Prostate gland (tissue), 2 donors: Measurements from ENCODE around the gene MIER2. TPM values are rescaled to one million over a fixed set of nuclear protein-coding genes. Genes with fewer than 3 reads are reported as not detected.

ENCODE experiments used
- DNase-seq: peaks from one replicate; pipeline ENCODE4 v3.0.0-alpha.2; 2019; ENCODE audit warnings: low spot score
- H3K27ac ChIP-seq, 2 donors: fragments of 200-600 bp; sonication (generic); 2 replicates each; pipeline ENCODE4 v1.5.1; 2017 to 2019
- H3K27me3 ChIP-seq: fragments of 200-600 bp; sonication (generic); replicated peaks from 2 replicates; pipeline ENCODE4 v1.5.1; 2019; ENCODE audit not compliant: insufficient read depth
- H3K36me3 ChIP-seq, 2 donors: fragments of 200-600 bp; sonication (generic); 1 replicate in 1 of 2; 2 replicates in 1 of 2; pipeline versions ENCODE4 v1.5.1 to v1.8.1; 2017 to 2019
- H3K4me1 ChIP-seq: fragments of 200-600 bp; sonication (generic); replicated peaks from 2 replicates; pipeline ENCODE4 v1.5.1; 2019
- H3K4me3 ChIP-seq, 2 donors: fragments of 200-600 bp; sonication (generic); 2 replicates each; pipeline ENCODE4 v1.5.1; 2017 to 2019
- H3K9me3 ChIP-seq: fragments of 200-600 bp; sonication (generic); 2 replicates; pipeline ENCODE4 v1.5.1; 2017
- CTCF ChIP-seq, 4 experiments: fragments of 200-600 bp in 2 of 4; fragments of 450-650 bp in 2 of 4; sonication (generic) in 2 of 4; IDR thresholded peaks; 1 replicate in 3 of 4; 2 replicates in 1 of 4; pipeline ENCODE4 v1.5.1; 2016 to 2019; ENCODE audit warnings: antibody characterized with exemption in 4 of 4, mild to moderate bottlenecking in 2 of 4, moderate library complexity in 2 of 4
- POLR2A ChIP-seq: fragments of 450-650 bp; IDR thresholded peaks from one replicate; pipeline ENCODE4 v1.6.1; 2016; ENCODE audit warnings: antibody characterized with exemption, mild to moderate bottlenecking
- POLR2AphosphoS5 ChIP-seq: sonication (generic); formaldehyde crosslinking; IDR thresholded peaks from one replicate; pipeline ENCODE4 v1.6.1; 2017; ENCODE audit warnings: antibody characterized with exemption
- WGBS: methylation state at CpG from one replicate; pipeline ENCODE4 v1.1.5; 2018; 5-methylcytosine and 5-hydroxymethylcytosine counted together
- intact Hi-C: fragments of 100-400 bp; cut with DNase I; formaldehyde crosslinking; loops from one replicate; pipeline ENCODE4 v1.14.2; 2022
- total RNA-seq, 2 donors: library from RNA; depleted of rRNA; stranded (reverse); fragments of >200 nt; gene quantifications; one replicate each; pipeline ENCODE4 v1.1.0, GENCODE V29; 2016

MIER2 gene
- total RNA-seq, 2 donors from 2014 or later = 16.9 to 37.1 TPM

GRCh38 chr19:292951-293350, 51.6 kb downstream of the MIER2 start:
- H3K27ac ChIP-seq = no peak overlapping the region
- WGBS = 91% methylated on average over 4 of the region's 4 CpGs
- no peak overlapping the region for H3K4me3 ChIP-seq
- DNase-seq = no peak
- intact Hi-C loops = no loop called here
- H3K36me3 ChIP-seq = no peaks in the 10 kb centered on the region
- no peaks in the 10 kb centered on the region for H3K9me3 ChIP-seq
- TF ChIP-seq POLR2AphosphoS5 (no peak), CTCF (IDR thresholded peaks at IDR 0.05) (no peak), POLR2A (no peak)
- H3K4me1 ChIP-seq = peaks cover 9% of the 10 kb centered on the region
- no peaks in the 10 kb centered on the region for H3K27me3 ChIP-seq

DNA sequence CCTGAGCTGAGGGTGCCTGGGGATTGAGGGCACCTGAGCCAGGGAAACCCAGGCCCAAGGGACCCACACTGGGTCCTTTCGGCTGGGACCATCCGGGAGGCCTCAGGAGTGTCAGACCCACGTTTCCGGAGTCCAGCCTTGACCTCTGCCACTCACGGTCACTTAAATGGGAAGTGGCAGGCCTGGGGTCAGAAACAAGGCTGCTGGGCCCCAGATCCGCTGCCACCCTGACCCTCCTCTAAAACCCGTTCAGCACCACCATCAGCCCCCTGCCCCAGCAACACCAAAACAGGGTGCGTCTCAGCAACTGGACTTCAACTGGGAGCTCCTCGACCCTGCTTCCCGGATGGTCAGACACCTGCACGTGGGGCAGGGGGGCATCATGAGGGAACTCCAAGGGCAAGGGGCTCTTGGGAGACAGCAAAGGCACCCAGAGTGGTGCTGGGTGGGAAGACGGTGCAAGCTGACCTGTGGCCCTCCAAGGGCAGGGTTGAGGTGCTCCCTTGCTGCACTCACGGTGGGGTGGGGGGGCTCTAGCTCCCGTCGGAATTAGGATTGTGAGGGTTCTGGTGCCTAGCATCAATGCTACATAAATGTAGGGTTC, 52.2 kb downstream of the MIER2 start:
- no peaks in the 10 kb centered on the region for H3K27me3 ChIP-seq
- H3K36me3 ChIP-seq = no peaks in the 10 kb centered on the region
- H3K4me3 ChIP-seq = no peak overlapping the region
- no peak overlapping the region for H3K27ac ChIP-seq
- peaks cover 9% of the 10 kb centered on the region for H3K4me1 ChIP-seq
- no peaks in the 10 kb centered on the region for H3K9me3 ChIP-seq
- intact Hi-C loops = no loop called here
- 94% methylated on average over 15 of the region's 15 CpGs for WGBS
- TF ChIP-seq POLR2AphosphoS5 (no peak), POLR2A (no peak)
- no peak for DNase-seq

GRCh38 chr19:291561-292280, 52.9 kb downstream of the MIER2 start:
- Histone ChIP-seq H3K36me3 (no peaks in the 10 kb centered on the region), H3K4me3 (peak overlapping the region; percentile 13 to 26), H3K9me3 (no peaks in the 10 kb centered on the region), H3K27me3 (no peaks in the 10 kb centered on the region), H3K4me1 (peaks cover 9% of the 10 kb centered on the region), H3K27ac (peak overlapping the region; percentile 69 to 73)
- 61% methylated on average over 24 of the region's 71 CpGs for WGBS
- TF ChIP-seq POLR2A (no peak), CTCF (IDR thresholded peaks at IDR 0.05) (no peak), POLR2AphosphoS5 (no peak)
- intact Hi-C loops = no loop called here
- no peak for DNase-seq

DNA sequence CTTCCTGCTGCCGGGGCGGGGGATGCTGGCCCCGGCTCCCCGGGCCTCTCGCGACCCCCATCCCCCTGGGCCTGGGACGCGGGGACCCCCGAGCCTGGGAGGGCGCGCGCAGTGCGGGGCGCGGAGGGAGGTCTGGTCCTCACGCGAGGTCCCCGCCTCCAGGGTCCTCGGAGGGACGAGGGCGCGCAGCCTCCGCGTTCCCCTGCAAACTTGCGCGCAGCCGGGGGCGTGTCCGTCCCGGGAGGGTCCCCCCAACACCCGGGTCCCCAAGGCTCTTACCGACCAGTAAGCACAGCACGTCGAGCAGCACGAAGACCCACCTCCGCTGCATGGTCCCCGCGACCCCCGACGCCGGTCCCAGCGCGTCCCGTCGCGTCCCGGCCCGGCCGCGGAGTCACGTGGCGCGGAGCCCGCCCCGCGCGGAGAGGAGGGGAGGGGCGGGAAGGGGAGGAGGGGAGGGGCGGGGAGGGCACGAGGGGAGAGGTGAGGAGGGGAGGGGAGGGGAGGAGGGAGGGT, 53.5 kb downstream of the MIER2 start, which contains the start of gene PLPP2:
Gene PLPP2 (minus strand): TSS at position 398 of the 516 bp plus-strand sequence. CDS start 67 bp downstream, at position 331.
- Histone ChIP-seq H3K36me3 (no peaks in the 10 kb centered on the region), H3K4me3 (peak within 1 kb of the TSS; percentile 44 to 55), H3K27me3 (no peaks in the 10 kb centered on the region), H3K9me3 (no peaks in the 10 kb centered on the region), H3K4me1 (peaks cover 8% of the 10 kb centered on the region), H3K27ac (peak within 1 kb of the TSS; percentile 83 to 87)
- intact Hi-C loops = no loop called here
- no CpG with 5 or more reads among the region's 60 CpGs for WGBS
- DNase-seq = no peak
- TF ChIP-seq CTCF (IDR thresholded peaks at IDR 0.05) = no peak
- peak; percentile 9 for TF ChIP-seq POLR2A

- Histone ChIP-seq H3K27ac (peak overlapping the region; percentile 83 to 87), H3K4me3 (peak overlapping the region; percentile 44 to 55), H3K9me3 (no peaks in the 10 kb centered on the region), H3K36me3 (no peaks in the 10 kb centered on the region), H3K4me1 (peaks cover 2% of the 10 kb centered on the region), H3K27me3 (no peaks in the 10 kb centered on the region)
- WGBS = 4% methylated on average over 35 of the region's 51 CpGs
- DNase-seq = peak; percentile 88
- intact Hi-C loops = no loop called here
- TF ChIP-seq POLR2AphosphoS5 = peak; percentile 33
- TF ChIP-seq POLR2A = no peak
- TF ChIP-seq CTCF (IDR thresholded peaks at IDR 0.05) = peak in 1 of 4 experiments; percentile 7
Measured at GRCh38 chr19:290372-291005, 54.1 kb downstream of the MIER2 start.
